Glutamatergic neuron (in vitro differentiated cells): ENCODE measurements around the gene FSTL4. TPM values are rescaled to one million over a fixed set of nuclear protein-coding genes. Genes with fewer than 3 reads are reported as not detected.

Experiments
- DNase-seq: peaks from one replicate; pipeline ENCODE4 v3.0.0; 2022
- H3K27ac Mint-ChIP-seq: one replicate; pipeline ENCODE4 v1.8.0; 2020; ENCODE audit warnings: mild to moderate bottlenecking, mixed read lengths, inconsistent platforms; ENCODE audit not compliant: unreplicated experiment
- H3K27me3 Mint-ChIP-seq: one replicate; pipeline ENCODE4 v1.8.0; 2020; ENCODE audit warnings: mild to moderate bottlenecking, moderate library complexity, mixed read lengths, inconsistent platforms; ENCODE audit not compliant: unreplicated experiment
- H3K36me3 Mint-ChIP-seq: one replicate; pipeline ENCODE4 v1.8.0; 2020; ENCODE audit warnings: mild to moderate bottlenecking, mixed read lengths, inconsistent platforms; ENCODE audit not compliant: unreplicated experiment
- H3K4me1 Mint-ChIP-seq: one replicate; pipeline ENCODE4 v1.8.0; 2020; ENCODE audit warnings: mild to moderate bottlenecking, low read depth, mixed read lengths, inconsistent platforms; ENCODE audit not compliant: unreplicated experiment
- H3K4me3 Mint-ChIP-seq: one replicate; pipeline ENCODE4 v1.8.0; 2020; ENCODE audit warnings: mild to moderate bottlenecking, mixed read lengths, inconsistent platforms; ENCODE audit not compliant: unreplicated experiment
- H3K9me3 Mint-ChIP-seq: one replicate; pipeline ENCODE4 v1.8.0; 2020; ENCODE audit warnings: mild to moderate bottlenecking, moderate library complexity, mixed read lengths, inconsistent platforms; ENCODE audit not compliant: unreplicated experiment
- total RNA-seq: library from RNA; stranded (reverse); fragmentation: NEBNext Ultra II Directional; extraction: Animal tissue kit (Norgen Biotek cat#: 25700); gene quantifications from one replicate; pipeline ENCODE4 v1.2.1, GENCODE V29; 2021; ENCODE audit not compliant: unreplicated experiment
- TF ChIP-seq, protein P1 (sequence below): fragments of 200-600 bp; sonication (generic); IDR thresholded peaks from one replicate; pipeline ENCODE4 v1.5.0; 2021; ENCODE audit not compliant: partially characterized antibody, unreplicated experiment

The FSTL4 gene
- total RNA-seq, 1 donor from 2014 or later: 29.0 TPM

DNA sequence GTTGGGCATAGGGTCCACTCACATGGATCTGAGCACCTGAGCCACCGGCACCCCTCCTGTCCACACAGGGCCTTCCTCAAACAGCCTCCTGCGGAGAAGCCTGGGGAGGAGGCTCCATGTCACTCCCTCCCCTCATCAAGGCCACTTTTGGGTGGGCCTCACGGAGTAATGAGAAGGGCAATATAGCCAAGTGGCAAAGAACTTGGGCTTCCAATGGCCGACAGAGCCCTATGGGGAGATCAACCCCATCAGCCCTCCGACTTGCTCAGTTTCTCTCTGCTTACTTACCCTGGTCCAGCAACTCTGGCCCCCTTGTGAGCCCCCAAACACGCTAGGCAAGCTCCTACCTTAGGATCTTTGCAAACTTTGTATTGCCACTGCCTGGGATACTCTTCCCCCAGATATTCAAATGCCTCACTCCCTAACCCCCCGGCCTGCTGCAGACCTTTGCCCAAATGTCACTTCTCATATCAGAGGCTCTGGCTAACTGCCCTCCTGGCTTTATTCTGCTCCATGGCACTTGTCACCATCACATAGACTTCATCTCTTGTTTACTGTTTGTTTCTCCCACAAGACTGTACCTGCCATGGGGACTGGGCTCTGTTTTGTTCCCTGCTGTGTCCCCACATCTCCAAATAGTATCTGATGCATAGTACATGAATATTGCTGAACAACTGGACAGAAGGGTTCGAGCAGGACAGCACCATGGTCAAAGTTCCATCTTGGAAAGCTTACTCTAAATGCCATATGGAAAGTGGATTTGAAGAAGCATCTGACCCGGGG is 220.8 kb downstream of the FSTL4 start:
- Mint-ChIP-seq H3K27ac (no peak overlapping the region), H3K9me3 (peaks cover 6% of the 10 kb centered on the region)
- no peak for DNase-seq

DNA sequence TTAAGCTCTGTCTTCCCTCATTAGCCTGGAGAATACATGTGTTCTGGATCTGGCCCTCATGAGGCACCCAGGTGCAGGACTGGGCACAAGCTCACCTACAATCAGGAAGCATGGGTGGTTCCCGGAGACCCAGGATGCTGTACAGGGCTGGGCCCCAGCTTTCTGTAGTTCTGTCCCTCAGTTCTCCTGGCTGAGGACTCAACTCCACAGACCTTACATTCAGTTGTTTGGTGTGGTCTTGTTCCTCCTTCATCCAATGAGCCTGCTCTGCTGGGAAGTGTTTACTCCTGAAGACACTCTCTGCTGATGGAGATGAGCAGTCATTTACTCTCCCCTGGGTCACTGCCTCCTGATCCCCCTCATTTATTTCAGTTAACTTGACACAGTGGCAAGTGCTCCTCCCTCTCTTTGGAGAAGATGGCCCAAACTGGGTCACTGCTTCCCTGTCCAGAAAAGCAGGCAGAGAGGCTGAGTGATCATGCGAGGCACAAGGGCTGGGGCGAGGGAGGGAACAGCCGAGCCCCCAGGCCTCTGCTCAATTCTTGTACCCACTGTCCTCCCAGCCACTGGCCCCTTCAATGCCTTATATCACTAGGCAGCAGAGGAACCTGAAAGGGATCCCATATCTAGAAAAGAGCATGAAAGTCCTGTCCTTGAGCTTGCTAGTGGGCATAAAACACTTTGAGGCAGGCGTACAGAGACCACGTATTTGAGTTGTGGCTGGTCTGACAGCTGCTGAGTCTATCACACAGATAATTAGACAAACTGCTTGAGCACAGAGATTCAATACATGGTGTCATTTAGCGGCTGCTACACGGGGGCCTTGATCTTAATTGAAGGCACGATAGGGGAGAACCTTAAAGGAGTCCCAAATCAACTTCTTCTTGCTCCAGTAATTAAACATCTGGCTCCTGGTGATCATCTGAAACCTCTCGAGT is 221.7 kb downstream of the FSTL4 start:
- DNase-seq: no peak
- Mint-ChIP-seq H3K36me3 (peaks cover 18% of the 10 kb centered on the region), H3K27ac (no peak overlapping the region), H3K27me3 (peaks cover 10% of the 10 kb centered on the region), H3K4me1 (no peaks in the 10 kb centered on the region), H3K4me3 (no peak overlapping the region), H3K9me3 (peaks cover 6% of the 10 kb centered on the region)
- TF ChIP-seq, protein P1, sequence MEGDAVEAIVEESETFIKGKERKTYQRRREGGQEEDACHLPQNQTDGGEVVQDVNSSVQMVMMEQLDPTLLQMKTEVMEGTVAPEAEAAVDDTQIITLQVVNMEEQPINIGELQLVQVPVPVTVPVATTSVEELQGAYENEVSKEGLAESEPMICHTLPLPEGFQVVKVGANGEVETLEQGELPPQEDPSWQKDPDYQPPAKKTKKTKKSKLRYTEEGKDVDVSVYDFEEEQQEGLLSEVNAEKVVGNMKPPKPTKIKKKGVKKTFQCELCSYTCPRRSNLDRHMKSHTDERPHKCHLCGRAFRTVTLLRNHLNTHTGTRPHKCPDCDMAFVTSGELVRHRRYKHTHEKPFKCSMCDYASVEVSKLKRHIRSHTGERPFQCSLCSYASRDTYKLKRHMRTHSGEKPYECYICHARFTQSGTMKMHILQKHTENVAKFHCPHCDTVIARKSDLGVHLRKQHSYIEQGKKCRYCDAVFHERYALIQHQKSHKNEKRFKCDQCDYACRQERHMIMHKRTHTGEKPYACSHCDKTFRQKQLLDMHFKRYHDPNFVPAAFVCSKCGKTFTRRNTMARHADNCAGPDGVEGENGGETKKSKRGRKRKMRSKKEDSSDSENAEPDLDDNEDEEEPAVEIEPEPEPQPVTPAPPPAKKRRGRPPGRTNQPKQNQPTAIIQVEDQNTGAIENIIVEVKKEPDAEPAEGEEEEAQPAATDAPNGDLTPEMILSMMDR: no peak

More for the DNA sequence above, 220.8 kb downstream of the FSTL4 start:
- Mint-ChIP-seq H3K4me3 (no peak overlapping the region), H3K4me1 (no peaks in the 10 kb centered on the region), H3K27me3 (peaks cover 11% of the 10 kb centered on the region), H3K36me3 (peaks cover 20% of the 10 kb centered on the region)
- TF ChIP-seq, protein P1: no peak

DNA sequence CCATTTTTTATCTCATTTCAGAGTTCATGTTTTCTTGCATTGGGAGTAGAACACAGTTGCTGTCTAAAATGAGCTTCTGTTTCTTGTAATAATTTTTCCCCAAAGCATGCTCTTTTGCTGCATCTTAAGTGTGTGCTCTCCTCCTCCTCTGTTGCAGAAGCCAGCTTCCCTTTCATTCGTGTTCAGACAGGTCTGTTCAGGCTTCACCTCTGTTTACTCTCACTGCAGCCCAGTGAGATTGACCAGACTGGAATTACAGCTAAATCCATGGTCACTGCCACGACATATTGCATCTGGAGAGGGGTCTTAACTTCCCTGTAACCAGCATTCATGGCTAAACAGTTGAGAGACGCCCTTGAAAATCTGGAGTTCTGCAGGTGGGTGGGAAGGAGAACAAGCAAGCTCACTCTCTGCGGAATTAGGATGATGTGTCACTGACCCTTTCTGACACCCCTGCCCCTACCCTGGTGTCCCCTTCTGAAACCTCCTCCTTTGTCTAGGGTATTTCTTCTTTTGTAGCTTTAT is 223.2 kb downstream of the FSTL4 start:
- peaks cover 6% of the 10 kb centered on the region for H3K27me3 Mint-ChIP-seq
- H3K4me3 Mint-ChIP-seq: no peak overlapping the region
- DNase-seq: no peak
- peaks cover 6% of the 10 kb centered on the region for H3K9me3 Mint-ChIP-seq
- H3K4me1 Mint-ChIP-seq: no peaks in the 10 kb centered on the region
- TF ChIP-seq, protein P1: no peak
- peaks cover 13% of the 10 kb centered on the region for H3K36me3 Mint-ChIP-seq
- no peak overlapping the region for H3K27ac Mint-ChIP-seq

DNA sequence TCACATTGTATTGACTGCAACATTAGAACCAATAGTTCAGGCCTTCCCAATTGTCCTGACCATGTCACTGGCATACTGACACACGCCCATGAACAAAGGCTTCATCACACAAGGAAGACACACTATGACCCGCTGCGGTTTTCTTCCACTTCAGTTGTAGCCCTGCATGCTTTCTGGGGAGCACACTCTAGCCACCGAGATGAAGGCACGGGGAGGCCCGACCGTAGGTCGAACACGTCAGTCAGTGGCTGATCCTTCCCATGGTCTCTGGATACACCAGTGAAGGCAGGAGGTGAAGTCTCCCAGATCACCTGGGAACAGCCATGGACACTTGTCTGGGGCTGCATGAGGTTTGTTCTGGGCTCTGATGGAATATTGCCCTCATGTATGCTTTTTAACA is 224.7 kb downstream of the FSTL4 start:
- Mint-ChIP-seq H3K9me3 (peaks cover 4% of the 10 kb centered on the region), H3K27ac (no peak overlapping the region), H3K36me3 (peaks cover 10% of the 10 kb centered on the region), H3K4me1 (no peaks in the 10 kb centered on the region), H3K27me3 (peaks cover 4% of the 10 kb centered on the region), H3K4me3 (no peak overlapping the region)
- DNase-seq: no peak
- TF ChIP-seq, protein P1: no peak
